ENCODE measurements around the gene ATP2C1. TPM values are rescaled to one million over a fixed set of nuclear protein-coding genes. Genes with fewer than 3 reads are reported as not detected.

The ATP2C1 gene
- total RNA-seq, 4 donors from 2014 or later: 25.1 to 41.7 (median 26.4) TPM

DNA sequence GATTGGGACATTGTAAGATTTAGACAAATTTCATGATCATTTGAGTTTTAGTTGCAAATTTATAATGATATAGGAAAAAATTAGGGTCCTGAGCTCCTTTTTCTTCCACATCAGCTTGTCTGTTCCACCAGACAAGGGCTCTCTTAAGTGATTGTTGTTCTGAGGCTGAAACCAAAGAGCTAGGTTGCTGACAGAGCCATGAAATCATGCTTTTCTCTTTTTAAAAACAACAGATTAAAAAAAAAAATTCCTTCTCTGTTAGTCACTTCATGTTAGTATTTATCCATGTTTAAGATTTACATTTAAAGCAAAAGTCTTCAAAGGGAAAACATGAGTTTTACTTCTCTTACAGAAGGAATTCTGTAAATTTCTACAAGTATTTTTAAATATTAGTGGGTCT, 56.8 kb downstream of the ATP2C1 start:
- no peak for ATAC-seq
- Histone ChIP-seq H3K4me3 (no peak overlapping the region), H3K27me3 (no peaks in the 10 kb centered on the region), H3K4me1 (no peaks in the 10 kb centered on the region), H3K36me3 (peaks cover 0 to 47% of the 10 kb centered on the region in 2 donors), H3K27ac (no peak overlapping the region), H3K9me3 (peaks cover 0 to 7% (median 0%) of the 10 kb centered on the region in 3 donors)
- in situ Hi-C loops (cut with MboI; ENCODE audit: low sequenced_read_pairs in 4 of 4) (no loop called here), intact Hi-C loops (cut with DNase I; ENCODE audit: low total_unique reads) (no loop called here)
- TF ChIP-seq, protein P1, sequence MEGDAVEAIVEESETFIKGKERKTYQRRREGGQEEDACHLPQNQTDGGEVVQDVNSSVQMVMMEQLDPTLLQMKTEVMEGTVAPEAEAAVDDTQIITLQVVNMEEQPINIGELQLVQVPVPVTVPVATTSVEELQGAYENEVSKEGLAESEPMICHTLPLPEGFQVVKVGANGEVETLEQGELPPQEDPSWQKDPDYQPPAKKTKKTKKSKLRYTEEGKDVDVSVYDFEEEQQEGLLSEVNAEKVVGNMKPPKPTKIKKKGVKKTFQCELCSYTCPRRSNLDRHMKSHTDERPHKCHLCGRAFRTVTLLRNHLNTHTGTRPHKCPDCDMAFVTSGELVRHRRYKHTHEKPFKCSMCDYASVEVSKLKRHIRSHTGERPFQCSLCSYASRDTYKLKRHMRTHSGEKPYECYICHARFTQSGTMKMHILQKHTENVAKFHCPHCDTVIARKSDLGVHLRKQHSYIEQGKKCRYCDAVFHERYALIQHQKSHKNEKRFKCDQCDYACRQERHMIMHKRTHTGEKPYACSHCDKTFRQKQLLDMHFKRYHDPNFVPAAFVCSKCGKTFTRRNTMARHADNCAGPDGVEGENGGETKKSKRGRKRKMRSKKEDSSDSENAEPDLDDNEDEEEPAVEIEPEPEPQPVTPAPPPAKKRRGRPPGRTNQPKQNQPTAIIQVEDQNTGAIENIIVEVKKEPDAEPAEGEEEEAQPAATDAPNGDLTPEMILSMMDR (IDR thresholded peaks at IDR 0.05 in 4 of 5, conservative IDR thresholded peaks at IDR 0.05 in 1 of 5): no peak
- TF ChIP-seq POLR2A (IDR thresholded peaks at IDR 0.05): no peak
- no peak for DNase-seq

DNA sequence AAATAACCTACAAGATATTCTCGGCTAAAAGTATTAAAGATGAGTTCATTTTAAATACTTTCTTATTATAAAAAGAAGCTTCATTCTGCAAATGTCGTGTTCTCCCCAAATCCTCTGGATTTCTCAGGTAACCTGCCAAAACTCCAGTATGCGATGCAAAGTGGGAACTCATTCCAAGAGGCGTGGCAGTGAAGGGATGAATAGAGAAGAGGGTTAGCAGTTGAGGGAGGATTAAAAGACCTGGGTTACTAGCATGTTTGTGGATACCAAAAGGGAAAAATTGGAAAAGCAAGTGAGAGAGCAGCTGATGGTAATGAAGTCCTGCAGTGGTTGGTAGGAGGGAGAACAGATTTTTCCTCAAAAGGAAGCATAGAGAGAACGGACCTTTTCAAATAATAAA, 61.6 kb downstream of the ATP2C1 start:
- Histone ChIP-seq H3K9me3 (no peaks in the 10 kb centered on the region), H3K27ac (no peak overlapping the region), H3K4me1 (no peaks in the 10 kb centered on the region), H3K4me3 (no peak overlapping the region), H3K27me3 (no peaks in the 10 kb centered on the region), H3K36me3 (peaks cover 0 to 36% of the 10 kb centered on the region in 2 donors)
- ATAC-seq (no peak), DNase-seq (no peak)
- in situ Hi-C loops (cut with MboI; ENCODE audit: low sequenced_read_pairs in 4 of 4) (no loop called here), intact Hi-C loops (cut with DNase I; ENCODE audit: low total_unique reads) (no loop called here)
- TF ChIP-seq, protein P1 (IDR thresholded peaks at IDR 0.05 in 4 of 5, conservative IDR thresholded peaks at IDR 0.05 in 1 of 5): no peak
- TF ChIP-seq POLR2A (IDR thresholded peaks at IDR 0.05): no peak

DNA sequence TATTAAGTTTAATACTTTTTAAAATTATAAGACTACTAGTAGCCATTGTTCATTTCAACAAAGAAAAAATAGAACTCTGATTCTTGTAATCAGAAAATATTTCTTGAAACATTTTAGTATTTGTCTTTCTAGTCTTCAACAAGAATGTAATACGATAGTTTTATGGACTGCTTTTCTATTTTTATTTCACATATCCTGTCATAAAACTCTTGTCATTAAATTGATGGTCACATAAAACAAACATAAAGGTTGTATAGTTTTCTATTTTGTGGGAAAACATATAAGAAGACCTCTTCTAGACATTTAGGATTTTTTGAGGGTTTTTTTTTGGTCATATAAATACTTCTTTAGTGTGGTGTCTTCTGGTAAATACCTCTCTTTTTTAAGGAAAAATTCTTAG, 62.4 kb downstream of the ATP2C1 start:
- no peak overlapping the region for H3K4me3 ChIP-seq
- peaks cover 0 to 42% of the 10 kb centered on the region in 2 donors for H3K36me3 ChIP-seq
- H3K4me1 ChIP-seq: no peaks in the 10 kb centered on the region
- ATAC-seq (no peak), DNase-seq (no peak)
- TF ChIP-seq, protein P1 (IDR thresholded peaks at IDR 0.05 in 4 of 5, conservative IDR thresholded peaks at IDR 0.05 in 1 of 5): no peak
- TF ChIP-seq POLR2A (IDR thresholded peaks at IDR 0.05): no peak
- in situ Hi-C loops (cut with MboI; ENCODE audit: low sequenced_read_pairs in 4 of 4): no loop called here
- H3K27me3 ChIP-seq: no peaks in the 10 kb centered on the region
- intact Hi-C loops (cut with DNase I; ENCODE audit: low total_unique reads): no loop called here
- no peak overlapping the region for H3K27ac ChIP-seq
- no peaks in the 10 kb centered on the region for H3K9me3 ChIP-seq

DNA sequence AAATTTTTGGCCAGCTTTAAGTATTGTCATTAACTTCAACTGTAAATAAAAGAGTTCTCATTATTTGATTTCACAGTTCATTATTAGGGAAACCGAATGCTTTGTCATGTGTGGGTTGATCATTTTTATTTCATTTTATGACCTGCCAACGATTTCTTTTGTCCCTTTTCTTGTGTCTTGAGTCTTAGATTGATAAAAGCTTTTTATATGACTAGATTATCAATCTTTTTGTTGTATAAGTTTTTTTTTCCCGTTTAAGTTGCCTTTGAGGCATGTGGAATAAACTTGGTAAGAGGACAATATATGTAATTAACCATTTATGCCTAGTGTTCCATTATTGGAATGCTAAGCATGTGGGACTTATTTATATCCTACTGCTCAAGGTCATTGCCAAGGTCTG, 62.8 kb downstream of the ATP2C1 start:
- H3K27ac ChIP-seq: no peak overlapping the region
- TF ChIP-seq, protein P1 (IDR thresholded peaks at IDR 0.05 in 4 of 5, conservative IDR thresholded peaks at IDR 0.05 in 1 of 5): no peak
- no peak for TF ChIP-seq POLR2A (IDR thresholded peaks at IDR 0.05)
- H3K9me3 ChIP-seq: no peaks in the 10 kb centered on the region
- no peak for DNase-seq
- H3K27me3 ChIP-seq: no peaks in the 10 kb centered on the region
- ATAC-seq: no peak
- H3K4me3 ChIP-seq: no peak overlapping the region
- in situ Hi-C loops (cut with MboI; ENCODE audit: low sequenced_read_pairs in 4 of 4) (no loop called here), intact Hi-C loops (cut with DNase I; ENCODE audit: low total_unique reads) (no loop called here)
- no peaks in the 10 kb centered on the region for H3K4me1 ChIP-seq
- H3K36me3 ChIP-seq: peaks cover 0 to 47% of the 10 kb centered on the region in 2 donors

DNA sequence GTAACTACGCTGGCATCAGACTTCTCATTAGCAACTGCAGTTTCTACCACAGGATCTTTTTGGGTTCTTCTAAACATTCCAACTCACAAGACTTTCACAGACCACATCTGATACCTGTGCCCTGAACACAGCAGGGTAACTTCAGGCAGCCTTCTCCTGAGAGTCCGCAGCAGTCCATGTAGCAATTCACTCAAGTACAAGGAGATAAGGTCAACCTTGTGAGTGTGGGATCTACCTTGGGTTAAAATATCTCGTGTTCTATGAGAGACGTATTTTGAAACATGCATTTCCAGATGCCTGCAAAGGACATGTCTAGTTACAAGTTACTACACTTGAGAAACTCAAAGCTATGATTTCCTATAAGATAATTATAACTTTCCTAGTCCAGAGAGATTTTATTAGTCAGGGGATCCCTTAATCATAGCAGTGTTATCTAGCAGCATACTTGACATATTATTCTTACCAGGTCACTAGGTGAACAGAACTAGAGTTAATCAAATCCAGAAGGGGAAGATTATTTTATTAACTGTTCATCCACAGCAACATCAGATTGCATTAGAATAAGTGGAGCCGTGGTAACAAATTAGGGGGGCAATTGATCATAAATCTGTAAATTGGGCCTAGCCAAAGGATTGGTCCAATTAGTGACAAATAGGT, 66.4 kb downstream of the ATP2C1 start:
- intact Hi-C loops (cut with DNase I; ENCODE audit: low total_unique reads): no loop called here
- DNase-seq: no peak
- no peak for ATAC-seq
- Histone ChIP-seq H3K27me3 (no peaks in the 10 kb centered on the region), H3K4me1 (no peaks in the 10 kb centered on the region), H3K27ac (no peak overlapping the region), H3K9me3 (no peaks in the 10 kb centered on the region), H3K36me3 (peaks cover 3 to 60% of the 10 kb centered on the region in 2 donors), H3K4me3 (no peak overlapping the region)
- TF ChIP-seq POLR2A (IDR thresholded peaks at IDR 0.05): no peak
- TF ChIP-seq, protein P1 (IDR thresholded peaks at IDR 0.05 in 4 of 5, conservative IDR thresholded peaks at IDR 0.05 in 1 of 5): no peak
- in situ Hi-C loops (cut with MboI; ENCODE audit: low sequenced_read_pairs in 4 of 4): no loop called here

All from gastrocnemius medialis (tissue), 4 donors.